HEK293T (cell line): Measurements from ENCODE around the gene GTF3C6.

Experiments
- ARNT ChIP-seq: fragments of 450-650 bp; IDR thresholded peaks from 2 replicates; pipeline ENCODE4 v1.6.1; 2017; ENCODE audit warnings: mild to moderate bottlenecking
- BHLHE40 ChIP-seq: fragments of 450-650 bp; IDR thresholded peaks from 2 replicates; pipeline ENCODE4 v1.6.1; 2016; ENCODE audit warnings: mild to moderate bottlenecking, moderate library complexity, borderline replicate concordance
- CTBP1 ChIP-seq: fragments of 450-650 bp; IDR thresholded peaks from 2 replicates; pipeline ENCODE4 v1.6.1; 2016; ENCODE audit warnings: borderline replicate concordance
- ELF4 ChIP-seq: fragments of 450-650 bp; IDR thresholded peaks from 2 replicates; pipeline ENCODE4 v1.6.1; 2017; ENCODE audit warnings: antibody characterized with exemption
- FOXA1 ChIP-seq: fragments of 450-650 bp; IDR thresholded peaks from 2 replicates; pipeline ENCODE4 v1.6.1; 2016; ENCODE audit warnings: mild to moderate bottlenecking
- FOXK2 ChIP-seq: fragments of 450-650 bp; IDR thresholded peaks from 2 replicates; pipeline ENCODE4 v1.6.1; 2016; ENCODE audit warnings: mild to moderate bottlenecking
- FOXM1 ChIP-seq: fragments of 450-650 bp; IDR thresholded peaks from 2 replicates; pipeline ENCODE4 v1.6.1; 2017; ENCODE audit warnings: mild to moderate bottlenecking, borderline replicate concordance
- LEF1 ChIP-seq: fragments of 450-650 bp; IDR thresholded peaks from 2 replicates; pipeline ENCODE4 v1.6.1; 2017; ENCODE audit warnings: mild to moderate bottlenecking, borderline replicate concordance
- NFRKB ChIP-seq: fragments of 450-650 bp; IDR thresholded peaks from 2 replicates; pipeline ENCODE4 v1.6.1; 2016; ENCODE audit warnings: mild to moderate bottlenecking, moderate library complexity
- SP1 ChIP-seq: fragments of 450-650 bp; IDR thresholded peaks from 2 replicates; pipeline ENCODE4 v1.6.1; 2017
- SUZ12 ChIP-seq: fragments of 450-650 bp; IDR thresholded peaks from 2 replicates; pipeline ENCODE4 v1.6.1; 2016; ENCODE audit warnings: mild to moderate bottlenecking
- TARDBP ChIP-seq: fragments of 450-650 bp; IDR thresholded peaks from 2 replicates; pipeline ENCODE4 v1.6.1; 2016
- ZNF384 ChIP-seq: fragments of 450-650 bp; IDR thresholded peaks from 2 replicates; pipeline ENCODE4 v1.6.1; 2016
- TF ChIP-seq, protein P1 (sequence below): fragments of 450-650 bp; IDR thresholded peaks from 2 replicates; pipeline ENCODE4 v1.6.1; 2016

DNA sequence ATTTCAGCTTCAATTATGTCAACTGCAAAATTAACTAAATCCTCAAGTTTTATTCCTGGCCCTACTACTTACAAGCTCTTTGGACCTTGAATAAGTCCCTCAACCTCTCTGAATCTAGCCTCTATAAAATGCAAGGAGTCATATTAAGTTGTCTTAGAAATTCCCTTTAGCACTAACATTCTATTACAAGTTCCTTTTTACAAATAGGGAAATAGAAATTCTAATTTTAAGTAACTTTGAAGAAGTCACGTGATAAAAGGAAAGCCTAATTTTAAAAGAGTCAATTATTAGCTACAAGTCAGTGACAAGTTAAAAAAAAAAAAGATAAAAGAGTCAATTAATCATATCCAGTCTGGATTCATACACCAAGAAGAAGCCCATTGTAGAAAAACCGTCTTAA is 24.6 kb upstream of the GTF3C6 start:
- TF ChIP-seq ARNT (no peak), TARDBP (no peak), FOXM1 (no peak), FOXA1 (no peak), LEF1 (no peak), SUZ12 (no peak), SP1 (no peak), ZNF384 (no peak), BHLHE40 (no peak), CTBP1 (no peak), ELF4 (no peak), NFRKB (no peak), FOXK2 (no peak)
- TF ChIP-seq, protein P1, sequence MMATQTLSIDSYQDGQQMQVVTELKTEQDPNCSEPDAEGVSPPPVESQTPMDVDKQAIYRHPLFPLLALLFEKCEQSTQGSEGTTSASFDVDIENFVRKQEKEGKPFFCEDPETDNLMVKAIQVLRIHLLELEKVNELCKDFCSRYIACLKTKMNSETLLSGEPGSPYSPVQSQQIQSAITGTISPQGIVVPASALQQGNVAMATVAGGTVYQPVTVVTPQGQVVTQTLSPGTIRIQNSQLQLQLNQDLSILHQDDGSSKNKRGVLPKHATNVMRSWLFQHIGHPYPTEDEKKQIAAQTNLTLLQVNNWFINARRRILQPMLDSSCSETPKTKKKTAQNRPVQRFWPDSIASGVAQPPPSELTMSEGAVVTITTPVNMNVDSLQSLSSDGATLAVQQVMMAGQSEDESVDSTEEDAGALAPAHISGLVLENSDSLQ: no peak
